T-helper 2 cell treated with Interferon-gamma antibody and Interleukin-4, amounts not matched to agents 5 μg/mL and 100 μg/mL, for 36 hours (primary cell): ENCODE measurements around the gene UGDH.
"Not testable (repeated sequence)": the region's sequence is repeated elsewhere in the genome, so short reads cannot be mapped to it uniquely, and the experiment has no call there.

ENCODE experiments used
- DNase-seq: peaks from one replicate; pipeline ENCODE4 v3.0.0; 2021; ENCODE audit warnings: low spot score
- H3K27ac Mint-ChIP-seq: one replicate; pipeline ENCODE4 v1.8.0; 2021; ENCODE audit warnings: mild to moderate bottlenecking, mixed read lengths
- H3K27me3 Mint-ChIP-seq: one replicate; pipeline ENCODE4 v1.8.0; 2021; ENCODE audit warnings: low read depth, mixed read lengths
- H3K36me3 Mint-ChIP-seq: one replicate; pipeline ENCODE4 v1.8.0; 2021; ENCODE audit warnings: low read depth, mixed read lengths
- H3K4me1 Mint-ChIP-seq: one replicate; pipeline ENCODE4 v1.8.0; 2021; ENCODE audit warnings: low read depth, mixed read lengths
- H3K4me3 Mint-ChIP-seq: one replicate; pipeline ENCODE4 v1.8.0; 2022; ENCODE audit warnings: mild to moderate bottlenecking, moderate library complexity, mixed read lengths
- H3K9me3 Mint-ChIP-seq: one replicate; pipeline ENCODE4 v1.8.0; 2021; ENCODE audit warnings: mixed read lengths

The UGDH gene

GRCh38 chr4:39521253-39521919, 5.9 kb downstream of the UGDH start:
- DNase-seq: no peak

GRCh38 chr4:39518484-39518883, 8.8 kb downstream of the UGDH start:
- Mint-ChIP-seq H3K27ac (no peak overlapping the region), H3K36me3 (peaks cover 7% of the 10 kb centered on the region), H3K9me3 (no peaks in the 10 kb centered on the region), H3K4me1 (no peaks in the 10 kb centered on the region), H3K4me3 (no peak overlapping the region), H3K27me3 (no peaks in the 10 kb centered on the region)
- no peak for DNase-seq

More at GRCh38 chr4:39521253-39521919, 5.9 kb downstream of the UGDH start:
- Mint-ChIP-seq H3K9me3 (no peaks in the 10 kb centered on the region), H3K27ac (no peak overlapping the region), H3K4me1 (peaks cover 5% of the 10 kb centered on the region), H3K36me3 (peaks cover 4% of the 10 kb centered on the region), H3K27me3 (no peaks in the 10 kb centered on the region), H3K4me3 (no peak overlapping the region)

- Mint-ChIP-seq H3K27me3 (no peaks in the 10 kb centered on the region), H3K36me3 (peaks cover 9% of the 10 kb centered on the region), H3K4me3 (no peak overlapping the region), H3K4me1 (no peaks in the 10 kb centered on the region), H3K9me3 (no peaks in the 10 kb centered on the region), H3K27ac (no peak overlapping the region)
- no peak for DNase-seq
Observed at GRCh38 chr4:39516407-39516966, 10.8 kb downstream of the UGDH start.

- H3K36me3 Mint-ChIP-seq, DNase-seq, H3K4me1 Mint-ChIP-seq, H3K27ac Mint-ChIP-seq, H3K4me3 Mint-ChIP-seq, H3K27me3 Mint-ChIP-seq, H3K9me3 Mint-ChIP-seq: not testable (repeated sequence)
Observed at GRCh38 chr4:39515669-39516401, 11.4 kb downstream of the UGDH start.

GRCh38 chr4:39514888-39515401, 12.3 kb downstream of the UGDH start:
- DNase-seq: no peak
- Mint-ChIP-seq H3K4me1 (no peaks in the 10 kb centered on the region), H3K36me3 (peaks cover 9% of the 10 kb centered on the region), H3K9me3 (no peaks in the 10 kb centered on the region), H3K4me3 (no peak overlapping the region), H3K27ac (no peak overlapping the region), H3K27me3 (no peaks in the 10 kb centered on the region)

- H3K4me3 Mint-ChIP-seq, H3K9me3 Mint-ChIP-seq, H3K27me3 Mint-ChIP-seq, H3K4me1 Mint-ChIP-seq, H3K27ac Mint-ChIP-seq, DNase-seq: not testable (repeated sequence)
- peaks cover 13% of the 10 kb centered on the region for H3K36me3 Mint-ChIP-seq
Observed at GRCh38 chr4:39514266-39514665, 13.0 kb downstream of the UGDH start.

GRCh38 chr4:39510348-39510929, 16.8 kb downstream of the UGDH start:
- Mint-ChIP-seq H3K36me3 (peaks cover 15% of the 10 kb centered on the region), H3K27me3 (no peaks in the 10 kb centered on the region), H3K4me3 (no peak overlapping the region), H3K9me3 (no peaks in the 10 kb centered on the region), H3K4me1 (no peaks in the 10 kb centered on the region), H3K27ac (no peak overlapping the region)
- no peak for DNase-seq

- Mint-ChIP-seq H3K4me3 (no peak overlapping the region), H3K27ac (no peak overlapping the region), H3K4me1 (no peaks in the 10 kb centered on the region), H3K9me3 (no peaks in the 10 kb centered on the region), H3K36me3 (peaks cover 26% of the 10 kb centered on the region), H3K27me3 (no peaks in the 10 kb centered on the region)
- no peak for DNase-seq
Observed at GRCh38 chr4:39505581-39505980, 21.7 kb downstream of the UGDH start.

GRCh38 chr4:39504538-39504937, 22.7 kb downstream of the UGDH start:
- DNase-seq: no peak
- H3K36me3 Mint-ChIP-seq: peaks cover 26% of the 10 kb centered on the region
- no peak overlapping the region for H3K4me3 Mint-ChIP-seq
- no peaks in the 10 kb centered on the region for H3K27me3 Mint-ChIP-seq
- H3K27ac Mint-ChIP-seq: no peak overlapping the region
- no peaks in the 10 kb centered on the region for H3K9me3 Mint-ChIP-seq
- no peaks in the 10 kb centered on the region for H3K4me1 Mint-ChIP-seq

- H3K27ac Mint-ChIP-seq, H3K4me3 Mint-ChIP-seq, H3K4me1 Mint-ChIP-seq, DNase-seq, H3K27me3 Mint-ChIP-seq, H3K9me3 Mint-ChIP-seq: not testable (repeated sequence)
- peaks cover 26% of the 10 kb centered on the region for H3K36me3 Mint-ChIP-seq
Observed at GRCh38 chr4:39502664-39503035, 24.6 kb downstream of the UGDH start.

- H3K36me3 Mint-ChIP-seq: peaks cover 26% of the 10 kb centered on the region
- no peaks in the 10 kb centered on the region for H3K9me3 Mint-ChIP-seq
- H3K27me3 Mint-ChIP-seq: no peaks in the 10 kb centered on the region
- no peak overlapping the region for H3K27ac Mint-ChIP-seq
- H3K4me3 Mint-ChIP-seq: no peak overlapping the region
- no peaks in the 10 kb centered on the region for H3K4me1 Mint-ChIP-seq
- DNase-seq: no peak
Observed at GRCh38 chr4:39502019-39502663, 25.1 kb downstream of the UGDH start.

GRCh38 chr4:39498727-39499020, 28.6 kb downstream of the UGDH start:
- Mint-ChIP-seq H3K27me3 (peaks cover 5% of the 10 kb centered on the region), H3K36me3 (peaks cover 17% of the 10 kb centered on the region), H3K27ac (no peak overlapping the region), H3K4me1 (no peaks in the 10 kb centered on the region), H3K9me3 (no peaks in the 10 kb centered on the region), H3K4me3 (no peak overlapping the region)
- DNase-seq: no peak

GRCh38 chr4:39497909-39498726, 29.1 kb downstream of the UGDH start:
- Mint-ChIP-seq H3K36me3 (peaks cover 11% of the 10 kb centered on the region), H3K27me3 (peaks cover 5% of the 10 kb centered on the region), H3K27ac (no peak overlapping the region), H3K4me3 (no peak overlapping the region), H3K4me1 (no peaks in the 10 kb centered on the region), H3K9me3 (no peaks in the 10 kb centered on the region)
- no peak for DNase-seq
